WERI-Rb-1 (cell line): ENCODE results near the gene RSRC1.

Source experiments
- DNase-seq: peaks from one replicate; pipeline ENCODE4 v3.0.0-alpha.2; 2020
- H3K27ac ChIP-seq: fragments of 250-450 bp; sonication (Bioruptor Pico); 2 replicates; pipeline ENCODE4 v1.5.1; 2020; ENCODE audit warnings: mild to moderate bottlenecking, moderate library complexity
- H3K27me3 ChIP-seq: fragments of 250-450 bp; sonication (Bioruptor Pico); 2 replicates; pipeline ENCODE4 v1.5.1; 2021; ENCODE audit warnings: mild to moderate bottlenecking, low read depth, moderate library complexity; ENCODE audit not compliant: insufficient read depth, severe bottlenecking
- H3K36me3 ChIP-seq: fragments of 250-450 bp; sonication (Bioruptor Pico); 2 replicates; pipeline ENCODE4 v1.5.1; 2020; ENCODE audit warnings: mild to moderate bottlenecking, moderate library complexity
- H3K4me3 ChIP-seq: 2 replicates; pipeline ENCODE4 v1.5.1; 2011; ENCODE audit warnings: low read depth, mild to moderate bottlenecking, control low read depth, low read length
- H3K9me3 ChIP-seq: fragments of 250-450 bp; sonication (Bioruptor Pico); 2 replicates; pipeline ENCODE4 v1.5.1; 2021; ENCODE audit warnings: mild to moderate bottlenecking, moderate library complexity; ENCODE audit not compliant: severe bottlenecking
- TF ChIP-seq, protein P1 (sequence below): IDR thresholded peaks from 2 replicates; pipeline ENCODE4 v1.5.1; 2011; ENCODE audit warnings: low read depth, mild to moderate bottlenecking, control low read depth, inconsistent platforms, low read length

The RSRC1 gene

DNA sequence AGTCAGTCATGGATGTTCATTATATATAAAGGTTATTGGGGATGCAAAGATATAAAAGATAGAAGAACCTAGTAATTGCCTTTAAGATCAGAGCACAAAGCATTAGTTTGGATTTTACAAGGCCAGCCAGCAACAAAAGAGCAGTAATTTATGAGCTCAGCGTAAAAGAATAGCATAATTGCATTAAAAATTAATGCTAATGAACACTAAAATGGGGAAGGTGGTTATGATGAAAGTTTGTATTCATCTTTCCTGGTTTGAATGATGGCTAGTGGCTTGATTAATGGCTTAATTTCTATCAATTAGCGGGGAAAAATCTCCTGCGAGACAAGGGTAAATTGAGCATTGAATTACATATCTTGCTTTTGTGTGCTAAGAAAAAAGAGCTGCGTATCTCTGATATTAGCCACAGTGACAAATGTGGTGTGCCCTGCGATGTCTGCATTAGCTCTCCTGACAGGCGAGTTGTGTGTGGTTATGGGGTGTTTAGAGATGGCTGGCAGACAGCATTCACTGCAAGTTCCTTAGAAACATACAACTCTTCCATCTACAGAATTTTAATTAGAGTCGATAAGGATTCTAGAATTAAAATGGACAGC, 418.3 kb downstream of the RSRC1 start:
- Histone ChIP-seq H3K27ac (no peak overlapping the region), H3K27me3 (no peaks in the 10 kb centered on the region), H3K9me3 (no peaks in the 10 kb centered on the region), H3K36me3 (no peaks in the 10 kb centered on the region), H3K4me3 (no peak overlapping the region)
- DNase-seq: no peak
- TF ChIP-seq, protein P1, sequence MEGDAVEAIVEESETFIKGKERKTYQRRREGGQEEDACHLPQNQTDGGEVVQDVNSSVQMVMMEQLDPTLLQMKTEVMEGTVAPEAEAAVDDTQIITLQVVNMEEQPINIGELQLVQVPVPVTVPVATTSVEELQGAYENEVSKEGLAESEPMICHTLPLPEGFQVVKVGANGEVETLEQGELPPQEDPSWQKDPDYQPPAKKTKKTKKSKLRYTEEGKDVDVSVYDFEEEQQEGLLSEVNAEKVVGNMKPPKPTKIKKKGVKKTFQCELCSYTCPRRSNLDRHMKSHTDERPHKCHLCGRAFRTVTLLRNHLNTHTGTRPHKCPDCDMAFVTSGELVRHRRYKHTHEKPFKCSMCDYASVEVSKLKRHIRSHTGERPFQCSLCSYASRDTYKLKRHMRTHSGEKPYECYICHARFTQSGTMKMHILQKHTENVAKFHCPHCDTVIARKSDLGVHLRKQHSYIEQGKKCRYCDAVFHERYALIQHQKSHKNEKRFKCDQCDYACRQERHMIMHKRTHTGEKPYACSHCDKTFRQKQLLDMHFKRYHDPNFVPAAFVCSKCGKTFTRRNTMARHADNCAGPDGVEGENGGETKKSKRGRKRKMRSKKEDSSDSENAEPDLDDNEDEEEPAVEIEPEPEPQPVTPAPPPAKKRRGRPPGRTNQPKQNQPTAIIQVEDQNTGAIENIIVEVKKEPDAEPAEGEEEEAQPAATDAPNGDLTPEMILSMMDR: no peak

DNA sequence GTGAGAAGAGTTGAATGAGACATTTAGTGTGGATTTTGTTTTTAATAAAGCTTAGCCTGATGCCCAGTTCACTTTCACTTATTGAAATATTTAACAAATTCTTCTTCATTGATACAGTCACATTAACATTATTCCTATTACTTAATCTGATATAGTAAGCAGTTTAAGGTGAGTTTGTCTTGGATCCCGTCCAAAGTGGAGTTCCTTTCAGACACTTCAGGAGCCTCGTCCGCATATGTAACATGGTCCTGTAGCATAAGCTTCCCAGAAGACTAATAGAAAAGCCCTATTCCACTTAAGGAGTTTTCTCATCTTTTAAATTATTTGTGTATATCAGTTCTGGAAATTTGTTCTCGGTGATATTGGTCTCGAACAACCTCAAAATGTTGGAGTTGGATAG, 421.4 kb downstream of the RSRC1 start:
- TF ChIP-seq, protein P1: no peak
- H3K27ac ChIP-seq: no peak overlapping the region
- DNase-seq: no peak
- no peaks in the 10 kb centered on the region for H3K36me3 ChIP-seq
- H3K27me3 ChIP-seq: no peaks in the 10 kb centered on the region
- H3K4me3 ChIP-seq: no peak overlapping the region
- no peaks in the 10 kb centered on the region for H3K9me3 ChIP-seq

DNA sequence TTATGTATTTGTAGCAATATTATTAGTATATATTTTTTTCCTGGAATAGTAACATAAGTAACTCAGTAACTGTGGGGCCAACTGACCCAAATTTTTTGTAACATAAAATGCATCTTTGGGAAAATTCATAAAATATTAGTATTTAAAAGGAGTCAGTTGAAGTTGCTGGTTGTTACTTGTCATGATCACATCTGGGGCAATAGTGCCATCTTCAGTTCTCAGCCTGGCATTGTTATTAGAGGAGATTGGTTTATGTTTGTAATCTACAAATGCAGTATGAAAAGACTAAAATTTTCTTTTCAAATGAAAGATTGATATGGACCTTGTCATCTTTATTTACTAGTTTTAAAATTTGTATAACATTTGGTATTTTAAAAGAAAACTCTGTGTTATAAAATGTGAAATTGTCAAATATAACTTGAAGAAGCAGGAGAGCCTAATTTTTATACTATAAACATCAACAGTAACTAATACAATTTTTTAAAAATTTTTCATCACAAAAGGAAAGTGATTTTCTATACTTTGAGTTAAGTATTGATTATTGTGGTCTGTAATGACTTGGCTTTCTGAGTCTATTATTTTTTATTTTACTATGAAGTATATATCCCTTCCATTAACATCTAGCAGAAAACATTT, 422.3 kb downstream of the RSRC1 start:
- Histone ChIP-seq H3K27ac (no peak overlapping the region), H3K27me3 (no peaks in the 10 kb centered on the region), H3K36me3 (no peaks in the 10 kb centered on the region), H3K9me3 (no peaks in the 10 kb centered on the region), H3K4me3 (no peak overlapping the region)
- no peak for DNase-seq
- TF ChIP-seq, protein P1: peak; percentile 37; the same call in 1 of the 2 replicates

DNA sequence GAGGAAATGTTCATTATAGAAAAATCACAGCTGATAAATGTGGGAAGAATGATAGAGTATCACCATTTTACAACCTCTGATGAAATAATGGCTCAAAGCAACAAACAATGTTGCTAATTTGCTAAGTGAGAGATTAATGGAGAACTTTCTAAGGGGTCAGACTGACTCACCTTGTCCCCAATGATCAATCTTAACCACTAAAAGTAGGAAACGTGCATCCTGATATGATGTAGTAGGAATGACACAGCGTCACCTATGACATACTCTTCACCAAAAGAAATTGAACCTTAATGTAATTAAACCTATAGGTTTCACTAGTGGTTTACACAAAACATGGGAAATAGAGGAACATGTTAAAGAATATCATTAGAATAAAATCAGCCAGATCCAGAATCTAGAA, 426.0 kb downstream of the RSRC1 start:
- H3K27ac ChIP-seq: no peak overlapping the region
- TF ChIP-seq, protein P1: no peak
- no peaks in the 10 kb centered on the region for H3K36me3 ChIP-seq
- H3K27me3 ChIP-seq: no peaks in the 10 kb centered on the region
- H3K9me3 ChIP-seq: no peaks in the 10 kb centered on the region
- no peak overlapping the region for H3K4me3 ChIP-seq
- DNase-seq: no peak

DNA sequence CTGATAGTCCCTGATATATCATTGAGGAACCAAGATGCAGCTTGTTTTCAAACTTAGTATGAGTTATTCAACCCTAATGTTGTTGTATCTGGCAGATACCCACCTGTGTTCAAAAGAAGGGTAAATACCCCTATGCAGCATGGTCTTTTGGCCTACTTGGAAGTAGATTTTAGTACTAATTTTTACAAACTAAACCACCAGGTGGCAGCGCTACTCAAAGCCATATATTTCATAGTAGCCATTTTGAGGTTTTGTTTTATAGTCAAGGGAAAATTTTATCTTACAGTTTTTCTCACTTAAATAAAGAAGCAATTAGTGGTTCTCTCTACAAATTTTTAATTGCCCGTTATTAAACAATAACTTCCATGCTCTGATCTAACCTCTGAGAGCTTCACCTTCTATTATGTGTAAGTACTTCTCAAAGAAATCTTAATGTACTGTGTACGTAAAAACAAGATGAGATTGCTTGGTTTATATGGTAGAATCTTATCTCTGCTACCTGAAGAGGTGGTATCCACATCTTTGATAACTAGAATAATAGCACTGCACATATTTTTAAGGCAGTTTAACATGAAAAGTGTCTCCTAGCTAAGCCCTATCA, 429.6 kb downstream of the RSRC1 start:
- Histone ChIP-seq H3K4me3 (no peak overlapping the region), H3K27ac (no peak overlapping the region), H3K36me3 (no peaks in the 10 kb centered on the region), H3K9me3 (no peaks in the 10 kb centered on the region), H3K27me3 (no peaks in the 10 kb centered on the region)
- TF ChIP-seq, protein P1: no peak
- DNase-seq: peak; percentile 40
